Measurements from ENCODE around the gene IGSF3.
"Not testable (repeated sequence)": the region's sequence is repeated elsewhere in the genome, so short reads cannot be mapped to it uniquely, and the experiment has no call there.

Gene IGSF3

GRCh38 chr1:116631996-116632925 lies 35.3 kb downstream of the IGSF3 start:
- DNase-seq (ENCODE audit: low read depth in 2 of 2), result not testable (repeated sequence)

GRCh38 chr1:116631554-116631953 lies 36.0 kb downstream of the IGSF3 start:
- DNase-seq (ENCODE audit: low read depth in 2 of 2), result not testable (repeated sequence)

GRCh38 chr1:116630057-116630456 lies 37.5 kb downstream of the IGSF3 start:
- not testable (repeated sequence) for DNase-seq (ENCODE audit: low read depth in 2 of 2)

GRCh38 chr1:116629441-116629840 lies 38.1 kb downstream of the IGSF3 start:
- DNase-seq (ENCODE audit: low read depth in 2 of 2), result not testable (repeated sequence)

- no peak for DNase-seq (ENCODE audit: low read depth in 2 of 2)
These were observed 39.1 kb downstream of the IGSF3 start for GRCh38 chr1:116628448-116628847.

- not testable (repeated sequence) for DNase-seq (ENCODE audit: low read depth in 2 of 2)
These were observed 40.2 kb downstream of the IGSF3 start for GRCh38 chr1:116627357-116627756.

- DNase-seq (ENCODE audit: low read depth in 2 of 2), result not testable (repeated sequence)
These were observed 40.6 kb downstream of the IGSF3 start for GRCh38 chr1:116626915-116627314.

GRCh38 chr1:116625155-116625554 lies 42.4 kb downstream of the IGSF3 start:
- not testable (repeated sequence) for DNase-seq (ENCODE audit: low read depth in 2 of 2)

- no peak for DNase-seq (ENCODE audit: low read depth in 2 of 2)
These were observed 43.5 kb downstream of the IGSF3 start for GRCh38 chr1:116624040-116624439.

- not testable (repeated sequence) for DNase-seq (ENCODE audit: low read depth in 2 of 2)
These were observed 45.0 kb downstream of the IGSF3 start for GRCh38 chr1:116622496-116622895.

- not testable (repeated sequence) for DNase-seq (ENCODE audit: low read depth in 2 of 2)
These were observed 45.8 kb downstream of the IGSF3 start for GRCh38 chr1:116621756-116622155.

GRCh38 chr1:116620392-116620791 lies 47.1 kb downstream of the IGSF3 start:
- DNase-seq (ENCODE audit: low read depth in 2 of 2), result not testable (repeated sequence)

- DNase-seq (ENCODE audit: low read depth in 2 of 2), result not testable (repeated sequence)
These were observed 48.4 kb downstream of the IGSF3 start for GRCh38 chr1:116619106-116619505.

GRCh38 chr1:116617808-116618207 lies 49.7 kb downstream of the IGSF3 start:
- not testable (repeated sequence) for DNase-seq (ENCODE audit: low read depth in 2 of 2)

GRCh38 chr1:116613825-116614224 lies 53.7 kb downstream of the IGSF3 start:
- not testable (repeated sequence) for DNase-seq (ENCODE audit: low read depth in 2 of 2)

GRCh38 chr1:116609801-116610371 lies 57.6 kb downstream of the IGSF3 start:
- not testable (repeated sequence) for DNase-seq (ENCODE audit: low read depth in 2 of 2)

- not testable (repeated sequence) for DNase-seq (ENCODE audit: low read depth in 2 of 2)
These were observed 58.7 kb downstream of the IGSF3 start for GRCh38 chr1:116608841-116609240.

GRCh38 chr1:116608151-116608550 lies 59.4 kb downstream of the IGSF3 start:
- DNase-seq (ENCODE audit: low read depth in 2 of 2), result not testable (repeated sequence)

- not testable (repeated sequence) for DNase-seq (ENCODE audit: low read depth in 2 of 2)
These were observed 60.1 kb downstream of the IGSF3 start for GRCh38 chr1:116607463-116607862.

GRCh38 chr1:116606067-116606466 lies 61.5 kb downstream of the IGSF3 start:
- not testable (repeated sequence) for DNase-seq (ENCODE audit: low read depth in 2 of 2)

GRCh38 chr1:116605315-116605714 lies 62.2 kb downstream of the IGSF3 start:
- DNase-seq (ENCODE audit: low read depth in 2 of 2), result no peak

GRCh38 chr1:116604408-116604807 lies 63.1 kb downstream of the IGSF3 start:
- not testable (repeated sequence) for DNase-seq (ENCODE audit: low read depth in 2 of 2)

- not testable (repeated sequence) for DNase-seq (ENCODE audit: low read depth in 2 of 2)
These were observed 63.9 kb downstream of the IGSF3 start for GRCh38 chr1:116603646-116604045.
